GM12874 (cell line): ENCODE results near the gene FBLN2.

Experiments used
- TF ChIP-seq, protein P1 (sequence below): IDR thresholded peaks from 2 replicates; pipeline ENCODE4 v1.5.1; 2011; ENCODE audit warnings: low read depth, mild to moderate bottlenecking, control low read depth, low read length, moderate library complexity; ENCODE audit not compliant: insufficient read depth

FBLN2 gene

DNA sequence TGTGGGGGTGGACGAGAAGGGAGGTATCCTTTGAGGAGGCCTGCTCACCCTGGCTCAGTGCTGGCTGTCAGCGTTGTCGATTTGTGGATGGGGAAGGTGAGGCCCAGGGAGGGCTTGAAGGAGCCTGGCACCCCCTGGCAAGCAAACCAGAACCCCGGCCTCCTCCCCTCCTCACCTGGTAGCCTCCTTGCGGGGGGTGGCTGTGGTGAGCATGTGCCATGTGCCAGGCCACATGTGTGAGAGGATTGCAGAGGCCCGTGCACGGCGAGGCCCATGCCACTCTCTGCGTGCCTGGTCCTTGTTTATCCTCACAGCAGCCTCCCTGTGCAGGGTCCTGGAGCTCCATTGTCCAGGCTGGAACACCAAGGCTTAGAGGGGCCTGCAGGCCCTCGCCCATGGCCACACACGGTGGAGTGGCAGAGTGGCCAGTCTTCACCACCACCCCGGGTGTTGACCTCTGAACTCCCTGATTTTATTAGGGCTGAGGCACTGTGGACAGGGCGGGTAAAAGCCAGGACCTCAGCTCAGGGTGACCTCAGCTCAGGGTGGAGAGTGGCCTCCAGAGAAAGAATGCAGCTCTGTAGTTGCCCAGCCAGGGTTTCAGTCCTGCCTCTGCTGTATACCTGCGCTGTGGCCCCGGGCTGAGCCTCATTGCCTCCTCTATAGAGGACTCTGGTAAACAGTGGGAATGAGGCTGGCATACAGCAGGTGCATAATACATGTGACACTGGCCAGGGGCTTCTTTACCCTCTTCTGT lies 39.7 kb upstream of the FBLN2 start:
- TF ChIP-seq, protein P1, sequence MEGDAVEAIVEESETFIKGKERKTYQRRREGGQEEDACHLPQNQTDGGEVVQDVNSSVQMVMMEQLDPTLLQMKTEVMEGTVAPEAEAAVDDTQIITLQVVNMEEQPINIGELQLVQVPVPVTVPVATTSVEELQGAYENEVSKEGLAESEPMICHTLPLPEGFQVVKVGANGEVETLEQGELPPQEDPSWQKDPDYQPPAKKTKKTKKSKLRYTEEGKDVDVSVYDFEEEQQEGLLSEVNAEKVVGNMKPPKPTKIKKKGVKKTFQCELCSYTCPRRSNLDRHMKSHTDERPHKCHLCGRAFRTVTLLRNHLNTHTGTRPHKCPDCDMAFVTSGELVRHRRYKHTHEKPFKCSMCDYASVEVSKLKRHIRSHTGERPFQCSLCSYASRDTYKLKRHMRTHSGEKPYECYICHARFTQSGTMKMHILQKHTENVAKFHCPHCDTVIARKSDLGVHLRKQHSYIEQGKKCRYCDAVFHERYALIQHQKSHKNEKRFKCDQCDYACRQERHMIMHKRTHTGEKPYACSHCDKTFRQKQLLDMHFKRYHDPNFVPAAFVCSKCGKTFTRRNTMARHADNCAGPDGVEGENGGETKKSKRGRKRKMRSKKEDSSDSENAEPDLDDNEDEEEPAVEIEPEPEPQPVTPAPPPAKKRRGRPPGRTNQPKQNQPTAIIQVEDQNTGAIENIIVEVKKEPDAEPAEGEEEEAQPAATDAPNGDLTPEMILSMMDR = no peak

DNA sequence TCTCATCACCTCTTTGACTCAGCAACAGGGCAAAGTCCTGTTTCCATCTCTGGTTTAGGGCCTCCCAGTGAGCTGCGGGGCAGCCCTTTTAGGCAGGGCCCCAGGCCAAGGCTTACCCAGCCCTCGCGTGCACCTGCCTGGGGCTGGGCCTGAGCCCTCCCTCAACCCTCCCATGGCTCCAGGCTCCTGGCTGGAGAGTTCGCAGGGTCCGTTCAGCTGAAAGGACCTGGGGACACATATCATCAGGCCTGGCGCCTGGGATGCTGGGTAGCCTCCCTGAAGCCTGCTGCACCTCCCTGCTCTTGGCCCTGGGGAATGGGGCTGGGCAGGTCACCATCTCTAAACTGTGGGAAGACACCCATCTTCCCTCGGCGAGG lies 39.1 kb upstream of the FBLN2 start:
- TF ChIP-seq, protein P1 = no peak

DNA sequence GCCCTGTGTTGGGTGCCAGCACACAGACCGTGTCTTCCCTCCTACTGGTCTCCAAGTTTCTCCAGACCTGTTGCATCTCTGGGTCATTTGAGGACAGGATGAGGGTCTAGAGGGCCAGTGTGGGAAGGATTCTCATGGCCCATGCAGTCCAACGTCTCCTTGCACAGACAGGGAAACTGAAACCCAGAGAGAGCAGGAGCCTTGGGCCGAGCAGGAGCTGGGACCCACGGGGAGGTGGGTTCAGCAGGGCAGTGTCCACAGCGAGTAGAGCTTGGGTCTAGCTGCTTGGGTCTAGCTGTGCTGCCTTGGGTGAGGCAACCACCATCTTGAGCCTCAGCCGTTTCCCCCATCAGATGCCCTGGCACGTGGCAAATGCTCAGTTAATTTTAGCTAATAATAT lies 36.5 kb upstream of the FBLN2 start:
- TF ChIP-seq, protein P1 = no peak

DNA sequence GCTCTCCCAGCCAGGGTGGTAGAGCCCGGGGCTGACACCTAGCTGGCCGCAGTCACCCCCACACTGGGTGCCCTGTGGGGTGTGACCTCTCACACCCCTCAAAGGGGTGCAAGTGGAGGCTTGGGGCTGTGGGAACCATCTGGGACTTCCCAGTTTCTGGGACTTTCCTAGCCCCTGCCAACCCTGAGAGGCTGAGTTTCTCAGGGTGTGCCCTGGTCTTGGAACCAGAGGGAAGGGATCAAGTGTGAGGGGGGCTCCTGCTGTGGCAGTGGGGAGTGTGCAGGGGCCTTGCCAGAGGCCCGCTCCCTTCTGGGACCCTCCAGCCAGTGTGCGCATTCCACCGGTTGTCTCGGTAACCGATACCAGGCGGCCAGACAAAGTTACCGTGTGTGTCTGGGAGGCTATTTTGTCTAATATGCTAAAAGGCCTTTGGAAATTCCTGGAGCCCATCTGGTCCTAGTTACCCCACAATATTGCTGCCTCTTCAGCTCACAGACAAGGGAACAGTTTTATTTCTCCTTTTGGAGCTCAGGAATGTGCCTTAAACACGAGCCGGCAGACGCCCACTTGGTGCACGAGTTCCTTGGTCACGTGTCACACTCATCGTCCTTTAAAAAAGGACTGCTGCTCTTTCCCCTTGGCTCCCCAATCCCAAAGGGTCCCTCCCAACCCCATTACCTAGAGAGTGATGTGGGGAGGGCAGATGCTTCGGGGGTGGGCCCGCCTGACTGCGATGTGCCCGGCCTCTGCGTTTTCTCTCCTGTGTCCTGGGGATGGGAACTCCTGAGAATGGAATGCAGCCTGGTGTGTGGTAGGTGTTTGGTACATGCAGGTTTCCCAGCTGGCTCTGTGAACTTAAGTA lies 35.6 kb upstream of the FBLN2 start:
- TF ChIP-seq, protein P1 = no peak

DNA sequence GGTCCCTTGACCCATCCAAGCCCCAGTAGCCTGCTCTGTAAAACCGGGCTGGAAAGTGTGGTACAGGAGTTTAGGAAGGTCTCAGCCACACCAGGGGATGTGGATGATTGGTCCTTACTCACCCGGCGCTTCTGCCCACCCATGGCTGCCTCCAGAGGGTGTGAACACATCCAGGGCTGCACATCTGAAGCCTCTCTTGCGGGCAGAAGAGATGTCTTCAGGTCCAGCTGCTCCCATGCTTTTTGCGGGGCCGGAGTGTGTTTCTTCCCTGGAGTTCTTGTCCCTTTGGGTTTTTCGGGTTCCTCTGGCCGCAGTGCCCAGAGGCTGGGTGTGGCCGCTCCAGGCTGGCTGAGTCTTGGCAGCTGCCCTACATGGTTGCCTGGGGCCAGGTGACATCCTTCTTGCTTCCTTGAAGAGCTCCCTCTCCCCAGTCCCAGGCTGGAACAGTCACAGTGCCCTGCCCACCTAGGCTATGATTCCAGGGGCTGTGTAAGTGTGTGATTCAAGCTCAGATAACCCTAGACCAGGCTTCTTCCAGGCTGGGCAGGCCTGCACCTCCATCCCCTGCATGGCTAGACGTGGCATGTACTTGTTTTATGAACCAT lies 34.9 kb upstream of the FBLN2 start:
- TF ChIP-seq, protein P1 = no peak

DNA sequence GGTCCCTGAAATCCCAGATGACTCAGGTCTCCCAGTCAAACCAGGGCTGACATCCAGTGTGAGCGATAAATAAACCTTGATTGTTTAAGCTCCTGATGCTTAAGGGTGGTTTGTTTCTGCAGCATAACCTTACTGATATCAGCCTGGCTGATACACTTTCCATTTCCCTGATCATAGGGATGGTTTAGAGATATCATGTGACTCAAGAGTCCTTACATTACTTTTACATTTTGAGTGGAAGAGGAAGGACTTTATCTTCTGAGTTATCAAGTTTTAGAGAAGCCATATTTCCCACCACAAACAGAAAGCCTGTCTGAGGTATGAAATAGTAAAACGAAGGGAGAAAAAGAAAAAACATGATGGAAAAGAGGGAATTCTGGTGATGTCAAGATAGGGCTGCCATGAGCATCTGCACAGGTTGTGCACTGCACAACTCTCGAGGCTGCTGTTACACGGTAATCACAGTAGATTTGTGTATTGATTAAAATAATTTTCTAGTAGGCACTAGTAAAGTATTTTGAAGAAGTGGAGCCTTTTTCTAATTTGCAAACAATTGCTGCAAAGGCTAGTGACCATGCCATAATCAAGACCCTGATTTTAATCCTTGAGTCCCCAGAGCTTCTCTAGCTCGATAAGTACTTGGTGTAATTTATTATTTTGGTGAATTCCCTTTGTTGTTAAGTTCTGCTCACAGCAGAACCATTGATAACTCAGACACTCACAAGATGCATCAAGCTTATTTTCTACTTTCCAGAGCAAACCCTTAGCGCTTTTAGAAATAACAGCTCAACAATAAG lies 34.1 kb upstream of the FBLN2 start:
- TF ChIP-seq, protein P1 = no peak
